H9 (cell line): ENCODE results near the gene TEDDM1. TPM values are rescaled to one million over a fixed set of nuclear protein-coding genes. Genes with fewer than 3 reads are reported as not detected.

Experiments used
- DNase-seq: peaks from one replicate; pipeline ENCODE4 v3.0.0-alpha.2; 2017
- H2AFZ ChIP-seq: one replicate; pipeline ENCODE4 v1.6.1; 2013; ENCODE audit warnings: mild to moderate bottlenecking, low read length, control low read depth, moderate library complexity
- H2AK5ac ChIP-seq: 2 replicates; pipeline ENCODE4 v1.6.1; 2013; ENCODE audit warnings: low read length, control low read depth, mixed read lengths; ENCODE audit not compliant: insufficient read length
- H2BK120ac ChIP-seq: one replicate; pipeline ENCODE4 v1.6.1; 2013; ENCODE audit warnings: low read depth, mild to moderate bottlenecking, low read length, control low read depth, inconsistent platforms; ENCODE audit not compliant: poor library complexity, severe bottlenecking
- H2BK12ac ChIP-seq: 2 replicates; pipeline ENCODE4 v1.6.1; 2013; ENCODE audit warnings: low read length, control low read depth, mixed read lengths, low read depth; ENCODE audit not compliant: insufficient read length
- H2BK15ac ChIP-seq: 2 replicates; pipeline ENCODE4 v1.6.1; 2013; ENCODE audit warnings: low read depth, low read length, control low read depth
- H2BK20ac ChIP-seq: one replicate; pipeline ENCODE4 v1.6.1; 2013; ENCODE audit warnings: low read depth, mild to moderate bottlenecking, low read length, control low read depth, inconsistent platforms; ENCODE audit not compliant: poor library complexity, severe bottlenecking
- H2BK5ac ChIP-seq: 2 replicates; pipeline ENCODE4 v1.6.1; 2013; ENCODE audit warnings: low read length, control low read depth, mixed read lengths; ENCODE audit not compliant: insufficient read length
- H3K14ac ChIP-seq: 2 replicates; pipeline ENCODE4 v1.6.1; 2013; ENCODE audit warnings: low read length, control low read depth; ENCODE audit not compliant: insufficient read depth
- H3K18ac ChIP-seq: 2 replicates; pipeline ENCODE4 v1.6.1; 2013; ENCODE audit warnings: low read depth, mild to moderate bottlenecking, mixed read lengths, low read length, control low read depth; ENCODE audit not compliant: insufficient read length
- H3K23ac ChIP-seq: 2 replicates; pipeline ENCODE4 v1.6.1; 2013; ENCODE audit warnings: low read length, control low read depth, mixed read lengths, low read depth; ENCODE audit not compliant: insufficient read length
- H3K23me2 ChIP-seq: 2 replicates; pipeline ENCODE4 v1.6.1; 2013; ENCODE audit warnings: low read depth, mild to moderate bottlenecking, mixed read lengths, low read length, control low read depth; ENCODE audit not compliant: insufficient read length, poor library complexity, severe bottlenecking
- H3K27ac ChIP-seq: 2 replicates; pipeline ENCODE4 v1.5.1; 2013; ENCODE audit warnings: low read length, control low read depth, mixed read lengths, low read depth; ENCODE audit not compliant: insufficient read length
- H3K27me3 ChIP-seq: 2 replicates; pipeline ENCODE4 v1.6.1; 2013; ENCODE audit warnings: low read length, control low read depth, inconsistent platforms; ENCODE audit not compliant: insufficient read depth
- H3K4ac ChIP-seq: 2 replicates; pipeline ENCODE4 v1.6.1; 2013; ENCODE audit warnings: low read depth, mild to moderate bottlenecking, control low read depth, inconsistent platforms, low read length, moderate library complexity
- H3K4me1 ChIP-seq: 2 replicates; pipeline ENCODE4 v1.6.1; 2013; ENCODE audit warnings: low read length, control low read depth, inconsistent platforms; ENCODE audit not compliant: insufficient read depth
- H3K4me2 ChIP-seq: 2 replicates; pipeline ENCODE4 v1.6.1; 2013; ENCODE audit warnings: low read length, control low read depth, mixed read lengths; ENCODE audit not compliant: insufficient read length, insufficient read depth
- H3K56ac ChIP-seq: 2 replicates; pipeline ENCODE4 v1.6.1; 2013; ENCODE audit warnings: low read depth, mild to moderate bottlenecking, mixed read lengths, low read length, control low read depth; ENCODE audit not compliant: insufficient read length
- H3K79me1 ChIP-seq: 2 replicates; pipeline ENCODE4 v1.6.1; 2013; ENCODE audit warnings: low read depth, mild to moderate bottlenecking, moderate library complexity, low read length, control low read depth, inconsistent platforms; ENCODE audit not compliant: insufficient read depth, poor library complexity, severe bottlenecking
- H3K79me2 ChIP-seq: 2 replicates; pipeline ENCODE4 v1.6.1; 2013; ENCODE audit warnings: low read length, control low read depth, inconsistent platforms; ENCODE audit not compliant: insufficient read depth
- H3K9ac ChIP-seq: 2 replicates; pipeline ENCODE4 v1.6.1; 2013; ENCODE audit warnings: low read length, control low read depth, mixed read lengths; ENCODE audit not compliant: insufficient read length; ENCODE audit errors: extremely low read depth
- H3K9me3 ChIP-seq: one replicate; pipeline ENCODE4 v1.6.1; 2013; ENCODE audit warnings: low read depth, low read length, inconsistent platforms; ENCODE audit not compliant: control insufficient read depth
- H3T11ph ChIP-seq: one replicate; pipeline ENCODE4 v1.6.1; 2013; ENCODE audit warnings: mild to moderate bottlenecking, low read length, control low read depth, inconsistent platforms
- H4K20me1 ChIP-seq: one replicate; pipeline ENCODE4 v1.6.1; 2013; ENCODE audit not compliant: control insufficient read depth, insufficient read length, insufficient read depth
- H4K5ac ChIP-seq: 2 replicates; pipeline ENCODE4 v1.6.1; 2013; ENCODE audit warnings: low read depth, mild to moderate bottlenecking, mixed read lengths, low read length, control low read depth; ENCODE audit not compliant: insufficient read length
- H4K8ac ChIP-seq: replicated peaks from 2 replicates; pipeline ENCODE4 v1.6.1; 2013; ENCODE audit warnings: low read length, control low read depth, mixed read lengths, low read depth; ENCODE audit not compliant: insufficient read length
- H4K91ac ChIP-seq: 2 replicates; pipeline ENCODE4 v1.6.1; 2013; ENCODE audit warnings: low read depth, mild to moderate bottlenecking, moderate library complexity, mixed read lengths, low read length, control low read depth; ENCODE audit not compliant: insufficient read length
- H3K27ac Mint-ChIP-seq, 3 experiments: 2 replicates in 2 of 3; 3 replicates in 1 of 3; pipeline ENCODE4 v1.8.0; 2020 to 2021; ENCODE audit warnings: mixed read lengths in 3 of 3, mild to moderate bottlenecking in 1 of 3, moderate library complexity in 1 of 3
- H3K27me3 Mint-ChIP-seq: 2 replicates; pipeline ENCODE4 v1.8.0; 2021; ENCODE audit warnings: low read depth, mild to moderate bottlenecking, moderate library complexity, mixed read lengths
- H3K36me3 Mint-ChIP-seq, 3 experiments: 2 replicates in 2 of 3; 3 replicates in 1 of 3; pipeline ENCODE4 v1.8.0; 2020 to 2021; ENCODE audit warnings: low read depth in 3 of 3, mixed read lengths in 3 of 3; ENCODE audit not compliant: insufficient read depth in 1 of 3
- H3K4me1 Mint-ChIP-seq, 2 experiments: 2 replicates each; pipeline ENCODE4 v1.8.0; 2020; ENCODE audit warnings: mixed read lengths in 2 of 2
- H3K4me3 Mint-ChIP-seq, 2 experiments: 2 replicates in 1 of 2; 3 replicates in 1 of 2; pipeline ENCODE4 v1.8.0; 2020 to 2021; ENCODE audit warnings: mild to moderate bottlenecking in 2 of 2, mixed read lengths in 2 of 2, moderate library complexity in 1 of 2
- H3K9me3 Mint-ChIP-seq, 2 experiments: 2 replicates in 1 of 2; 3 replicates in 1 of 2; pipeline ENCODE4 v1.8.0; 2020; ENCODE audit warnings: mild to moderate bottlenecking in 2 of 2, mixed read lengths in 2 of 2, moderate library complexity in 1 of 2
- WGBS: extraction: QIAGEN DNeasy Blood & Tissue Kit; methylation state at CpG from one replicate; pipeline ENCODE4 v1.1.7; 2013; ENCODE audit warnings: missing lambda C conversion rate, low lambda C conversion rate, mixed read lengths; ENCODE audit not compliant: insufficient read length; ENCODE audit errors: extremely low coverage; 5-methylcytosine and 5-hydroxymethylcytosine counted together
- total RNA-seq: library from RNA; stranded (reverse); gene quantifications from 2 replicates; pipeline ENCODE4 v1.2.1, GENCODE V29; 2021
- TF ChIP-seq, protein P1 (sequence below): fragments of 200-600 bp; sonication (generic); conservative IDR thresholded peaks from 3 replicates; pipeline ENCODE4 v1.8.0; 2021; ENCODE audit warnings: antibody characterized with exemption, mild to moderate bottlenecking

The TEDDM1 gene
- total RNA-seq, 1 experiment from 2014 or later = not detected

DNA sequence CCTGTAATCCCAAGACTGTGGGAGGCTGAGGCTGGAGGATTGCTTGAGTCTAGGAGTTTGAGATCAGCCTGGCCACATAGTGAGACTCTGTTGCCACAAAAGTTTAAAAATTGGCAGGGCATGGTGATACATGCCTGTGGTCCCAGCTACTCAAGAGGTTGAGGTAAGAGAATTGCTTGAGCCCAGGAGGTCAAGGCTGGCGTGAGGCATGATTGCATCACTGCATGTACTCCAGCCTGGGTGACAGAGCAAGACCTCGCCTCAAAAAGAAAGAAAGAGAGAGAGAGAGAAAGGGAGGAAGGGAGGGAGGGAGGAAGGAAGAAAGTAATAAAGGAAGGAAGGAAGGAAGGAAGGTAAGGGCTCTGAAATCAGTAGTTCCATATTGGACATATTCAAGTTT, 33.9 kb downstream of the TEDDM1 start:
- Histone ChIP-seq H2BK20ac (no peak overlapping the region), H2AK5ac (no peak overlapping the region), H3K4me2 (no peak overlapping the region), H3K56ac (no peak overlapping the region), H2BK15ac (no peak overlapping the region), H4K8ac (no peak overlapping the region), H4K20me1 (no peaks in the 10 kb centered on the region), H3K14ac (no peak overlapping the region), H4K5ac (no peak overlapping the region), H3K23ac (no peak overlapping the region), H3K23me2 (no peaks in the 10 kb centered on the region), H3K79me2 (no peaks in the 10 kb centered on the region), H3K4me1 (no peaks in the 10 kb centered on the region; the same call in 1 of the 2 replicates), H2BK120ac (no peak overlapping the region), H3K27me3 (no peaks in the 10 kb centered on the region), H3K79me1 (no peaks in the 10 kb centered on the region), H2BK12ac (no peak overlapping the region), H3K9ac (no peak overlapping the region), H3K9me3 (no peaks in the 10 kb centered on the region), H2AFZ (no peak overlapping the region), H3K4ac (no peak overlapping the region), H3T11ph (no peak overlapping the region), H3K27ac (no peak overlapping the region), H2BK5ac (no peak overlapping the region), H4K91ac (no peak overlapping the region), H3K18ac (no peak overlapping the region)
- no peaks in the 10 kb centered on the region for H3K36me3 Mint-ChIP-seq
- no CpG with 5 or more reads among the region's 2 CpGs for WGBS
- no peaks in the 10 kb centered on the region; a peak in 2 of 5 replicates for H3K9me3 Mint-ChIP-seq
- TF ChIP-seq, protein P1, sequence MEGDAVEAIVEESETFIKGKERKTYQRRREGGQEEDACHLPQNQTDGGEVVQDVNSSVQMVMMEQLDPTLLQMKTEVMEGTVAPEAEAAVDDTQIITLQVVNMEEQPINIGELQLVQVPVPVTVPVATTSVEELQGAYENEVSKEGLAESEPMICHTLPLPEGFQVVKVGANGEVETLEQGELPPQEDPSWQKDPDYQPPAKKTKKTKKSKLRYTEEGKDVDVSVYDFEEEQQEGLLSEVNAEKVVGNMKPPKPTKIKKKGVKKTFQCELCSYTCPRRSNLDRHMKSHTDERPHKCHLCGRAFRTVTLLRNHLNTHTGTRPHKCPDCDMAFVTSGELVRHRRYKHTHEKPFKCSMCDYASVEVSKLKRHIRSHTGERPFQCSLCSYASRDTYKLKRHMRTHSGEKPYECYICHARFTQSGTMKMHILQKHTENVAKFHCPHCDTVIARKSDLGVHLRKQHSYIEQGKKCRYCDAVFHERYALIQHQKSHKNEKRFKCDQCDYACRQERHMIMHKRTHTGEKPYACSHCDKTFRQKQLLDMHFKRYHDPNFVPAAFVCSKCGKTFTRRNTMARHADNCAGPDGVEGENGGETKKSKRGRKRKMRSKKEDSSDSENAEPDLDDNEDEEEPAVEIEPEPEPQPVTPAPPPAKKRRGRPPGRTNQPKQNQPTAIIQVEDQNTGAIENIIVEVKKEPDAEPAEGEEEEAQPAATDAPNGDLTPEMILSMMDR = no peak
- no peak overlapping the region for H3K4me3 Mint-ChIP-seq
- H3K27ac Mint-ChIP-seq = no peak overlapping the region
- no peak for DNase-seq
- peaks cover 11% of the 10 kb centered on the region for H3K27me3 Mint-ChIP-seq
- H3K4me1 Mint-ChIP-seq = peaks cover 8 to 14% of the 10 kb centered on the region in 2 experiments
